Stimulated activated CD8-positive, alpha-beta memory T cell treated with anti-CD3 and anti-CD28 coated beads, Interleukin-15, amount 100 ng/mL, for 1 hour (primary cell): Measurements from ENCODE around the gene NUDT7.

Source experiments
- DNase-seq: peaks from one replicate; pipeline ENCODE4 v3.0.0-alpha.2; 2020; ENCODE audit warnings: low read depth

NUDT7 gene

DNA sequence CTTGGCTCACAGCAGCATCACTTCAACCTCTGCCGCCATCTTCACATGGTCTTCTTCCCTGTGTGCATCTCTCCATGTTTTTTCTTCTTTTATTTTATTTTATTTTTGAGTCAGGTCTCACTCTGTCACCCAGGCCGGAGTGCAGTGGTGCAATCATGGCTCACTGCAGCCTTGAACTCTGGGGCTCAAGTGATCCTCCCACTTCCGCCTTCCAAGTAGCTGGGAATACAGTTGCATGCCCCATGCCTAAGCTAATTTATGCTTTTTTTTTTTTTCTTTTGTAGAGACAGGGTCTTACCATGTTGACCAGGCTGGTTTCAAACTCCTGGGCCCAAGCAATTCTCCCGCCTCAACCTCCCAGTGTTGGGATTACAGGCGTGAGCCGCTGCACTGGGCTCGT is 1.9 kb downstream of the NUDT7 start:
- no peak for DNase-seq

DNA sequence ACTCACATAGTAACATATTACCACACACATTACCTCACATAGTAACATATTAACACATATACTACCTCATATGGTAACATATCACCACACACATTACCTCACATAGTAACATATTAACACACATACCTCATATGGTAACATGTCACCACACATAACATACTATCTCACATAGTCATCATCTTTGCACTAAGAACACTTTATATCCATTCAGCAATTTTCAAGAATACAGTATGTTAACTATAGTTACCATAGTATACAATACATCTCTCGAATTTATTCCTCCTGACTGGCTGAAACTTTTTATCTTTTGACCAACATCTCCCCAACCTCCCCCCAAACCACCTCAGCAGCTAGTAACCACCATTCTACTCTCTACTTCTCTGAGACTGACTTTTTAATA is 7.6 kb downstream of the NUDT7 start:
- no peak for DNase-seq

DNA sequence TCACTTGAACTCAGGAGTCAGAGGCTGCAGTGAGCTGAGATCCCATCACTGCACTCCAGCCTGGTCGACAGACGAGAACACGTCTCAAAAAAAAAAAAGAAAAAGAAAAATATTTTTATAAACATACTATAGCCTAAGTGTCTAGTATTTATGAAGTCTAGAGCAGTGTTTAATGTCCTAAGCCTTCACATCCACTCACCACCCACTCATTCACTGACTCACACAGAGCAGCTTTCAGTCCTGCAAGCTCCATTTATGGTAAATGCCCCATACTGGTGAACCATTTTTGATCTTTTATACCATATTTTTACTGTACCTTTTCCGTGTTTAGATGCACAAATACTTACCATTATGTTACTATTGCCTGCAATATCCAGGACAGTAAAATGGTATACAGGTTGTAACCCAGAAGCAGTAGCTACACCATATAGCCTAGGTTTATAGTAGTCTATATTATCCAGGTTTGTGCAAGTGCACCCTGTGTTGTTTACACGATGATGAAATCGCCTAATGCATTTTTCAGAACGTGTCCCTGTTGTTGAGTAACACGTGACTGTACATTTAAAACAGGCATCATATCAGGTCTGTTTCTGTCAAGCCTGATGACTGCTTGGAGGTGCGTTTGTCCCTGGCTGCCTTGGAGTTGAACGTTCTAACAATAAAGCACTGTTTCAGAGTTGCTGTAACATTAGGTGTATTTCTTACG is 10.1 kb downstream of the NUDT7 start:
- no peak for DNase-seq

DNA sequence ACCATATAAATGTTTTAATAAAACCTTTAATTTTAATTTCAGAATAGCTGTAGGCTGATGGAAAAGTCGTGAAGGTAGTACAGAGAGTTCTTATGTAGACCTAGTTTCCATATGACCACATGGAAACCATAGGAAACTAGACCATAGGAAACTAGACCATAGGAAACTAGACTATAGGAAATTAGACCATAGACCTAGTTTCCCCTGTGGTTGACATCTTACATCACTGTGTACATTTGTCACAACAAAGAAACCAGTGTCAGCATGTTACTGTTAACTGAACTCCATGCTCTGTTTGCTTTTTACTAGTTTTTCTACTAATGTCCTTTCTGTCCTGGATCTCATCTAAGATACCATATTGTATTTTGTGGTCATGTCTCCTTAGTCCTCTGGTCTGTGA is 14.6 kb downstream of the NUDT7 start:
- no peak for DNase-seq

DNA sequence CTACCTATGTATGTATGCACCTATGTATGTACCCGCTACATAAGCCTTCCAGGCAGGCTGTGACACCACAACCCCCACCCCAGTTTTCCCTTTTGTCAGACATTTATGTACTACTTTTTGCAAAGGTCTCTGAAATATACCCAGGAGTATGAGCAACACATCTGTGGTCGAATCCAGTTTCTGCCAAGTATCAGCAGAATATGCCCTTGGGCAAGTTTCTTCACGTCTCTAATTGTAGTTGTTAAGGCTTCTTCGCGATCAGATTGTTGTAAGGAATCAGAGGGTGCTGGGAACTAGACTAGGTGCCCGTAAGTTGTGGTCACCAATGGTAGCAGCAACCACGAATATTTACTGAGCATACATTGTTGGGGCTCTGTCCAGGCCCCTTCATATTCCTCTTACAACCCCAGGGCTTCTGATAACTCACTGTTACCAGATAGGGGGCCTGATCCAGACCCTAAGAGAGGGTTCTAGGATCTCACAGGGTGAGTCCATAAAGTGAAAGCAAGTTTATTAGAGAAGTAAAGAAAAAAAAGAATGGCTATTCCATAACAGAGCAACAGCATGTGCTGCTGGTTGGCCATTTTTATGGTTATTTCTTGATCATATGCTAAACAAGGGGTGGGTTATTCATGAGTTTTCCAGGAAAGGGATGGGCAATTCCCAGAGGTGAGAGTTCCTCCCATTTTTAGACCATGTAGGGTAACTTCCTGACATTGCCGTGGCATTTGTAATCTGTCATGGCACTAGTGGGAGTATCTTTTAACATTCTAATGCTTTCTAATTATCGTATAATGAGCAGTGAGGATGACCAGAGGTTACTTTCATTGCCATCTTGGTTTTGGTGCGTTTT is 16.6 kb downstream of the NUDT7 start:
- DNase-seq: no peak

DNA sequence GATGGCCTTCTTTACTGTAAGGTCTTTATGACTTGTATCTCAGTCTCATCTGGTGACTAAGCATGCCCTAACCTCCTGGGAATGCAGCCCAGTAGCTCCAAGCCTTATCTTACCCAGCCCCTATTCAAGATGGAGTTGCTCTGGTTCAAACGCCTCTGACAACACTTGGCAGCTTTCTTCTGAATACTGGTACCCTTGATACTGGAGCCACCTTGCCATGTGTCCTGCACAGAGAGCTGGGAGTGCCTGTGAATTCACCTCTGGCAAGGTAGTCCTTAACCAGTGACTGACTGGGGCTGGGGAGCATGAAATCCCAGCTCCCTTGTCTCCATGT is 17.2 kb downstream of the NUDT7 start:
- DNase-seq: no peak

DNA sequence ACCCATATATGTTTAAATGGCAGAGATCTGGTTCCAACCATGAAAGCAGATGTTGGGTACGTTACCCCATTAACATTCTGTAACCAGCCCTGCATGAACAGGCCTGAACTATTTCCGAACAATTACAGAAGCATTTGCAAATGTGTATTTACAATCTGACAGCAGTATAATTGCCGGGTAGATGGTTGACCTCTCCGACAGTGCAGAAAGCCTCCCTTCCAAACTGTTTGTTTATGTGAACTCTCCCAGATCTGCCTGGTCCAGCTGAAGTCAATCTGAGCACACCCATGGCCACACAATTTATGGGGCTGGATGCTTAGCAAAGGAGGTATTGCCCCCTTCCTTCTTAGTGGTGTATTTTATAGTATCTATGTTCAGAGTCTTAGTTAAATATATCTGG is 21.8 kb downstream of the NUDT7 start:
- no peak for DNase-seq

DNA sequence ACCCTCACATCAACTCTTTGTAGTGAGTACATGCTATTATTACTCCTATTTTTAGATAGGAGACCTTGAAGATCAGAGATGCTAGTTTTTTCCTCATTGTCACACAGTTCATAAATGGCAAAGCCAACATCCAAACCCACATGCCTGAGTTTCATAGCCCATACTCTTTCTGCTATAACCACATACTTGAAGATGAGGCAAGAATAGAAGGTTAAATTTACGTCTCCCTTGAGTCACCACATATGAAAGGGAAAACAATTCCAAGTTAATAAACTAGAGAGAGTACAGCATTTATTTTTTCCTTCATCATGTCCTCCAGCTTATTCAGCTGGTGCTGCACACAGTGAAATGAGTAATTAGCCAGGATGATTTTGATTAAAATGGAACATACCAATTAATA is 23.7 kb downstream of the NUDT7 start:
- no peak for DNase-seq

DNA sequence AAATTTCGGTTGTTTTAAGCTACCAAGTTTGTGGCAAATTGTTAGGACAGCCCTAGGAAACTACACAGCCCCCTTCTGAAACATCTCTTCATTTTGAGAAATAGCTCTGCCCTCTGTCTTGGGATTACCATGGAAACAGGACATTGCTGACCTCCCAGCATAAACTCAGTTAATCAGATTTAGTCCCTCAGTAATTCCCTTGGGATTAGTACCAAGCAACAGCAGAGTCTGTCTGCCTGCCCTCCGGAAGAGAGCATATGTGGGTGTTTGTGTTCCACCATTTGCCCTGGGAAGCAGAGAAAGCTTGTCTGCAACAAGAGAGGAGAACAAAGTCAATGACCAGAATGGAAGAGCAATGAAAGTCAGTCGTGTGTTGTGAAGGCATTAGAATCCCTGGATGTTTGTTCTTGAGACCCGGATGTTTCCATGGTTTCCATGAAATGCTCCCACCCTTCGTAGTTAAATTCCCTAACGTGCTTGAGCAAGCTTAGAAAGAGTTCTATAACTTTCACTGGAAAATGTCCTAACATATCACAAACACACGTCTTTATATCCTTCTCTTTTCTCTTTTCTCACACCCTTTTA is 26.2 kb downstream of the NUDT7 start:
- DNase-seq: no peak

DNA sequence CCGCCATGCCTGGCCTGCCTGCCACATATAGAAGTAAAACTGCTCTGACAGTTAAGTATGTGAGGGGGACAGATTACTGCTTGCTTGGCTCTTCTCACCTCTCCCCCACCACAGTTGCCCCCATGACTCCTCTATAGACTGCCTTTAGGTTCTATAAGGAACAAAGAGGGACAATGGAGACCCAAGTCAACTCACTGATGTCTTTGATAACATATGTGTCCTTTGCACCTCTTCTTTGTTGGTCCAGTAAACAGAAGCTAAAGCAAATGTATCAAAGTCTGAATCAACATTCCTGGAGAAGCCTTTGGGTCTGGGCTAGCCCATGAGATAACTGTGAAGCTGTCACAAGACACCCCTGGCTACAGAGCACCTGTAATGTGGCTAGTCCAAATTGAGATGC is 27.1 kb downstream of the NUDT7 start:
- no peak for DNase-seq

DNA sequence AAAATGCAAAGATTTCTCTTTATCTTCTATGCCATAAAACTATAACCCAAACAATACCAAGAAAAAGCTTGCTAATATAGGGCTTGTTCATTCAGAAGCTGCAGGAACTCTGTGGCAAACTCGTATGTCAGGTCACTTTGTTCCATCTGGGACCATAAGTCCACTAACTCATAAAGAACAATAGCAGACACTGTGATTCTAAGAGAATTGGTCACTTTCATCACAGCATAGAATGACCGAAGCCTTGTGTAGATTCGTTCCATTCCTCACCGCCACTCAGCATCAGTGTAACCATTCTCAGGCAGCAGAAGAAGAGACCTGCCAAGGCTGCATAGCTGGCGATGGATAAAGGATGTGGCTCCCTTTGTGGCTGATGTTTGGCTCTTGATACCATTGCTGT is 35.7 kb downstream of the NUDT7 start:
- DNase-seq: no peak

DNA sequence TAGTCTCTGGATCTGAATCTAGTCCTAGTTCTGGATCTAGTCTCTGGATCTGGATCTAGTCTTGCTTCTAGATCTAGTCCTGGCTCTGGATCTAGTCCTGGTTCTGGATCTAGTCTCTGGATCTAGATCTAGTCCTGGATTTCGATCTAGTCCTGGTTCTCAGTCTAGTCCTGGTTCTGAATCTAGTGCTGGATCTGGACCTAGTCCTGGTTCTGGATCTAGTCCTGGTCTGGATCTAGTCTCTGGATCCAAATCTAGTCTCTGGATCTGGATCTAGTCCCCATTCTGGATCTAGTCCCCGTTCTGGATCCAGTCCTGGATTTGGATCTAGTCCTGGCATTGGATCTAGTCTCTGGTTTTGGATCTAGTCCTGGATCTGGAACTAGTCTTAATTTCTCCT is 36.2 kb downstream of the NUDT7 start:
- DNase-seq: no peak

DNA sequence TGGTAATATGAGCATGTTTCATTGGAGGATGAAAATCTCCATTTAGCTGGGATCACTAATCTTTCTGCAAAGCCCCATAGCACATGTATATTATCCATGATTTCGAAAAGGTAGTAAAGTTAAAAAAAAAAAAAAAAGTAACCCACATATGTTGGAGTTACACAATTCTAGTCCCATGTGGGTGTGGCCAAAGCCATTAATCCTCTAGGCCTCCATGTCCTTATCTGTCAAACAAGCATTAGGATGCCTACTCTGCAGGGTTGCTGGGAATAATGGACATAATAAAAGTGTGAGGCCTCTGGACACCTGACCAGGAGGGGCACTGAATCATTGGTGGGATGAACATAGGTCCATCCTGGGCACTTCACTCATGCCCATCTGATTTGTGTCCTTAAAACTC is 36.9 kb downstream of the NUDT7 start:
- no peak for DNase-seq

DNA sequence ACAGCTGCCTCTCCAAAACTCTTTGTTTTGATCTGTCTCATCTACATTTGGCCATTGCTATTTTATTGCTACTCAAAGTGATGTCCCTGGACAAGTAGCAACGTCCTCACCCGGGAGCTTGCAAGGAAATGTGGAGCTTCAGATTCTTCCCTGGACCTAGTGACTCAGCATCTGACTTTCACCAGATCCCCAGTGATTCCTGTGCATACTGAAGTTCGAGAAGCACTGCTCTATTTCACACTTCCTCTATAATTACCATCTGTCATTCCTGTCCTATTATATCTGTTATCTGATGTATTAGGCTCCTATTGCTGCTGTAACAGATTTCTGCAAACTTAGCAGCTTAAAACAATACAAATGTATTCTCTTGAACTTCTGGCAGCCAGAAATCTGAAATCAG is 37.5 kb downstream of the NUDT7 start:
- DNase-seq: no peak

DNA sequence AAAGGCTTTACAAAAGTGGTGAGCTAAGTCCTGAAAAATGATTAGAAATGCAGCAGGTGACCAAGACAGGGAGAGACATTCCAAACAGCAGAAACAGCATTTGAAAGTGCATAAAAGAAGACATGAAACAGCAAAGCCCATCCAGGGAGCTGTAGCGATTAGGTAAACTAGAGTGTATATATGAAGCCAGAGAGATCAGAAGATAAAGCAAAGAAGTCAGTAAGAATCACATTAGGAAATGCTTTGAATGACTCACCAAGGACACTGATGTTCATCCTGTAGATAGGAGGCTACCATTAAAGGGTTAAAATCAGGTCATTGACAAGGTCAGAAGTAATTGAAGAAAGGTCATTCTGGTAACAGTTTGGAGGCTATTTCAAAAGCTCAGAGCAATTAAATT is 38.5 kb downstream of the NUDT7 start:
- DNase-seq: no peak

DNA sequence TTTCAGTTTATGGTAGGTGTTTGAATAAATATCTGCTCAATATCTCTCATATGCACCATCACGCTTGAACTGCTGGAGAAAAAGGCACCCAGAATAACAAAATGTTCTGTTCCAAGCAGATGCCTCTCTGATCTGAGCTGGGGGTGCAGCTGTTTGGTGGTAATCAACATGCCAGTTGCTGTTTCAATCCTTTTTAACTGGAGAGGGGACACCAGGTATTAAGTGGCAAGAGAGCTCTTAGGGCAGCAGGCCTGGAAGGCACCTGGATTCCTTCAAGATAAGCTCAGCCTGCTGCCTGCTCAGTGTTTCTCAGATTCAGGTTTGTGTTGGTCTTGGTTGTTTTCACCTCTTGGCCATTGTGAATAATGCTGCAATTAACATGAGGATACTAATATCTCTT is 38.9 kb downstream of the NUDT7 start:
- DNase-seq: no peak

DNA sequence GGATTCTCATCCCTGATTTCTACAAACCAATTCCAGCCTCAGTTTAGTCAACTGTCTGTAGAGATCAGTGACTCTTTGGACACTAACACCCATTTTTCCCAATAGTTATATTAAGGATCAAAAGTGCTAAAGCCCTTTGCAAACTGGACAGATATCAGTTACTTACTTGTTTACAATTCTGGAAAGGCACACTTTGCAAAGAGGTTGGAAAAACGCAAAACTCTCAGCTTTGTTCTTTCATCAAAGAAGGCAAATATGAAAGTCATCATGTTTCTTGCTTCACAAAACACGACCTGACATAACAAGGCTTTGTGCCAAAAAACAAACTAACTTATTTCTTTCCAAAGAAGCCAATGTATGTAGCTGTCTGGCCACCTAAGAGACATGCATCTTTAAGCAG is 39.9 kb downstream of the NUDT7 start:
- DNase-seq: no peak

DNA sequence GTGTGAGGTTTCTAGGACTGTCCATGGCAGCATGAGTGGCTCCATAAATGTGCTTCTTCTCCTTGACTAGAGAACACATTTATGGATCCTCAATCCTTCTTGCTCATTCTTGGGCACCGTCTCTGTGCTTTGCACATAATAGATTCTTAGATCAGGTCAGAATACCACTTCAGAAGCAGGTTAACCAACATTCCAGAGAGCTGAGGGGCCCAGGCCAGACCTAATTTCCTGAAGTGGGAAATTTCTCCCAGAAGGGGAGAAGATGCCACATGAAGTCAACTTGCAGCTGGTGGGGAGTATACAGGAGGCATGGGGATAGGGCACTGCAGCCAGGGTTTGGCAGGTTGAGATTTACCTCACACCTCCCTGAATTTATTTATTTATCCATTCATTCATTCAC is 41.7 kb downstream of the NUDT7 start:
- no peak for DNase-seq

DNA sequence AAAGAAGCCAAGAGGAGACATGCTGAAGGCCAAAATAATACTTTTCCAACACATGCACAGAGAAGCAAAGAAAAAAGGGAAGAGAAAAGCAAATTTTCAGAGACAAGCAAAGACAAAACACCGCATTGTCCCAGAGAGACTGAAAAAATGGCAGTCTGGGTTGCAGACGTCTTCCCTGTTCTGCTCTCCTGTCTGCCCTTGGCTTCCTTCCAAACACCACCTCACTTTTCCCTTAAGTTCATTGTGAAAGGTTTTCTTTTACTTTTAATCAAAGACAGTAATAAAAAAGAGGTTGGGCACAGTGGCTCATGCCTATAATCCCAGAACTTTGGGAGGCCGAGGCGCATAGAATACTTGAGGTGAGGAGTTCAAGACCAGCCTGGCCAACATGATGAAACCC is 44.9 kb downstream of the NUDT7 start:
- no peak for DNase-seq

DNA sequence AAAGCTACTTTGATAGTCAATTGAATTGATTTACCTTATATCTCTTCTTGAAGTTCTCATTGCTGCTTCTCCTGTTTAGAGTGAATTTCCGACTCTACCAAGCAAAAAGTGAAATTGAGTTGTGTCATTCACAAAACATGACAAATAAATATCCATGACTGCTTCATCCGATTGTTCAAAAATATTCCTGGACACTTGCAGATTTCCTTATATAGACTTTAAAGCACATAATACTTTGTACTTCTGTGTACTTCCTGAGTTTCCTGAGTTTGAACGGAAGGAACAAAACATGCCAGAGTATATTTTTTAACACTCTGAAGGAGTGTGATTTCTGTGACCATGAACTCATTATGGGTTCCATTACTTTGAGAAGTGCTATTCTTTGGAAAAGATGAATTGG is 45.5 kb downstream of the NUDT7 start:
- DNase-seq: no peak

DNA sequence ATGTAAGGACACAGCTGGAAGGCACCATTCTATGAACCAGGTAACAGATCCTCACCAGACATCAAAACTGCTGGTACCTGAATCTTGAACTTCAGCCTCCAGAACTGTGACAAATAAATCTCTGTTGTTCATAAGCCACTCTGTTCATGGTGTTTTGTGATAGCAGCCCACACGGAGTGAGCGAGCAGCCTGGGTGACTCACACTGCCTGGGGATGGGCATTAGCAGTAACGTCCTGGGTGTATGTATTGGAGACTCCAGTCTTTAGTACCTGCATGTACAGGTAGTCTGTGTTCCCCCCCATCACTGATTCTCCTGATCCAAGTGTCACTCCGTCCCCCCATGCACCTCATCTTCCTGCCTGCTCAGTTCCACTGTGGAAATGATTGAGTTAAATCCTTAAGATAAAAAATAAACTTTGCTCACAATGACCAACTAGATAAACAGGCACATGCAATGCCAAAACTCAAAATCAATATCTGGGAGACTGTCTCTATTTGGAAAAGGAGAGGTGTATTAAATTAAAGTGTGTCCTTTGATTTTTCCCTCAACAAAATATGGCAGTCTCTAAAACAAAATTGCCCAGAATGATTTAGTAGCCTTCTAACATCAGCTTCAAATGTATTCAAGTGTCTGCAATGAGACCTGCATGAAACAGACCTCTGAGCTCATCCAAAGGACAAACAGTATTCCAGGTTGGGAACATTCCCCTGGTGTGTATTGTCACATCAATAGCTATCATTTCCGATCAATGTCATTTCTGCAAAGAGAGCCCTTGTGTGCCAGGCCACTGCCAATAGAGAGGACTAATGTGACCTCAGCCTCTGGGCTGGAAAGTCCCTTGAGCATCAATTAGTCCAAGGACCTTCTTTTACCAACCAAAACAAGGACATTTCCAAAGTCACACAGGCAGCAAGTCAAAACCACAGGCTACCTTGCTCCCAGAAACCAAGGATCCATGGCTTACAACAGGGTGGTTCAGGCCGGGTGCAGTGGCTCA is 53.9 kb downstream of the NUDT7 start:
- DNase-seq: no peak

DNA sequence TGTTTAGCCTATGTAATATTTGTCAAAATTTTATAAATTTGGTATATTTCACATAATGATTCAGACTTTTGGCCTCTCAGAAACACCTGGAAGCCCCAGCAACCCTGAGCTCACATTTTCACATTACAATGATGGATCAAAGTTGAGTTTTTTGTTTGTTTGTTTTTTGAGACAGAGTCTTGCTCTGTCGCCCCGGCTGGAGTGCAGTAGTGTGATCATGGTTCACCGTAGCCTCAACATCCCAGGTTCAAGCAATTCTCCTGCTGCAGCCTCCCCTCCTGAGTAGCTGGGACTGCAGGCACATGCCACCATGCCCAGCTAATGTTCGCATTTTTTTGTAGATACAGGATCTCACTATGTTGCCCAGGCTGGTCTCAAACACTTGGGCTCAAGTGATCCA is 55.4 kb downstream of the NUDT7 start:
- no peak for DNase-seq
